H1 (cell line): ENCODE data around the gene S100A14. TPM values are rescaled to one million over a fixed set of nuclear protein-coding genes. Genes with fewer than 3 reads are reported as not detected.
A peak's percentile ranks its signal among the peaks of the same experiment; 100 is the strongest.

Experiments
- CTCF ChIA-PET: fragments of 300-600 bp; sonication (Branson Sonifier 250); formaldehyde crosslinking; loops from one replicate; lab custom pipeline; 2021; ENCODE audit not compliant: partially characterized antibody; lab: Charles Lee
- POLR2A ChIA-PET: fragments of 300-600 bp; sonication (Branson Sonifier 250); formaldehyde crosslinking; loops from one replicate; lab custom pipeline; 2021; ENCODE audit warnings: inconsistent platforms; ENCODE audit not compliant: partially characterized antibody; lab: Charles Lee
- DNase-seq, 2 experiments: peaks; one replicate each; pipeline versions ENCODE4 v3.0.0 to v3.0.0-alpha.2; 2010 to 2022; ENCODE audit warnings: low spot score in 2 of 2, low read depth in 1 of 2, mixed read lengths in 1 of 2
- FAIRE-seq: peaks from 2 replicates; lab custom pipeline; 2011; peaks lifted over from hg19 to GRCh38; lab: Jason Lieb, UNC
- H2AFZ ChIP-seq: 2 replicates; pipeline ENCODE4 v1.8.1; 2012; ENCODE audit warnings: low read length, inconsistent platforms
- H2AK5ac ChIP-seq: 2 replicates; pipeline ENCODE4 v1.6.1; 2013; ENCODE audit warnings: low read depth, low read length
- H2BK120ac ChIP-seq: replicated peaks from 2 replicates; pipeline ENCODE3; 2013; ENCODE audit warnings: low read depth, low read length, inconsistent platforms
- H2BK12ac ChIP-seq: 2 replicates; pipeline ENCODE4 v1.6.1; 2013; ENCODE audit warnings: low read depth, low read length
- H2BK15ac ChIP-seq: 2 replicates; pipeline ENCODE4 v1.6.1; 2013; ENCODE audit warnings: low read length
- H2BK20ac ChIP-seq: 2 replicates; pipeline ENCODE4 v1.6.1; 2013; ENCODE audit warnings: low read length
- H2BK5ac ChIP-seq: 2 replicates; pipeline ENCODE4 v1.6.1; 2013; ENCODE audit warnings: low read depth, low read length
- H3K14ac ChIP-seq: 2 replicates; pipeline ENCODE4 v1.6.1; 2013; ENCODE audit warnings: inconsistent platforms; ENCODE audit not compliant: insufficient read length
- H3K18ac ChIP-seq: 2 replicates; pipeline ENCODE4 v1.6.1; 2013; ENCODE audit warnings: low read length; ENCODE audit errors: extremely low read depth
- H3K23ac ChIP-seq: 2 replicates; pipeline ENCODE4 v1.6.1; 2013; ENCODE audit warnings: inconsistent platforms; ENCODE audit not compliant: insufficient read length
- H3K23me2 ChIP-seq: 2 replicates; pipeline ENCODE4 v1.6.1; 2013; ENCODE audit warnings: low read depth, low read length
- H3K27ac ChIP-seq: 2 replicates; pipeline ENCODE4 v1.6.1; 2011; ENCODE audit warnings: low read depth, low read length, inconsistent platforms
- H3K27me3 ChIP-seq, 4 experiments: replicated peaks in 1 of 4; 1 replicate in 1 of 4; 2 replicates in 3 of 4; pipeline versions ENCODE4 v1.6.1 to v1.8.1; 2011 to 2013; ENCODE audit warnings: low read length in 3 of 4, mild to moderate bottlenecking in 3 of 4, inconsistent platforms in 2 of 4, mixed read lengths in 2 of 4, moderate library complexity in 1 of 4; ENCODE audit not compliant: control insufficient read depth in 3 of 4, insufficient read depth in 3 of 4; ENCODE audit errors: extremely low read depth in 1 of 4
- H3K36me3 ChIP-seq, 4 experiments: 2 replicates each; pipeline versions ENCODE4 v1.6.1 to v1.8.1; 2011 to 2013; ENCODE audit warnings: mild to moderate bottlenecking in 4 of 4, low read length in 3 of 4, moderate library complexity in 2 of 4, control low read depth in 1 of 4, inconsistent platforms in 1 of 4; ENCODE audit not compliant: insufficient read depth in 4 of 4, control insufficient read depth in 2 of 4
- H3K4ac ChIP-seq: replicated peaks from 2 replicates; pipeline ENCODE3; 2013; ENCODE audit warnings: low read length, low read depth, mixed read lengths, inconsistent platforms; ENCODE audit not compliant: insufficient read length
- H3K4me1 ChIP-seq, 4 experiments: replicated peaks in 1 of 4; 1 replicate in 1 of 4; 2 replicates in 3 of 4; pipeline versions ENCODE4 v1.6.1 to v1.8.1; 2011 to 2013; ENCODE audit warnings: low read length in 3 of 4, inconsistent platforms in 2 of 4, mixed read lengths in 1 of 4; ENCODE audit not compliant: insufficient read depth in 4 of 4, control insufficient read depth in 3 of 4
- H3K4me2 ChIP-seq, 2 experiments: 2 replicates each; pipeline versions ENCODE4 v1.6.1 to v1.8.1; 2011 to 2013; ENCODE audit warnings: low read depth in 2 of 2, low read length in 2 of 2, control low read depth in 1 of 2, inconsistent platforms in 1 of 2, mild to moderate bottlenecking in 1 of 2; ENCODE audit not compliant: insufficient read depth in 1 of 2
- H3K4me3 ChIP-seq, 4 experiments: fragments of 200-600, 300-600 bp in 1 of 4; sonication (generic), shearing (Covaris generic), sonication (Bioruptor Twin) in 1 of 4; 2 replicates each; pipeline versions ENCODE4 v1.5.1 to v1.8.1; 2011 to 2016; ENCODE audit warnings: low read length in 4 of 4, low read depth in 3 of 4, control low read depth in 2 of 4, inconsistent platforms in 2 of 4, mild to moderate bottlenecking in 2 of 4, mixed read lengths in 1 of 4, moderate library complexity in 1 of 4; ENCODE audit not compliant: insufficient read depth in 2 of 4; ENCODE audit errors: extremely low read depth in 1 of 4
- H3K56ac ChIP-seq: replicated peaks from 2 replicates; pipeline ENCODE3; 2013; ENCODE audit warnings: low read depth, mild to moderate bottlenecking, mixed read lengths, low read length, inconsistent platforms; ENCODE audit not compliant: insufficient read length
- H3K79me1 ChIP-seq: 2 replicates; pipeline ENCODE4 v1.6.1; 2013; ENCODE audit warnings: low read depth, low read length, control low read depth
- H3K79me2 ChIP-seq, 2 experiments: 2 replicates each; pipeline versions ENCODE4 v1.6.1 to v1.8.1; 2012 to 2013; ENCODE audit warnings: low read length in 2 of 2, mild to moderate bottlenecking in 2 of 2, inconsistent platforms in 1 of 2; ENCODE audit not compliant: insufficient read depth in 2 of 2, control insufficient read depth in 1 of 2
- H3K9ac ChIP-seq, 4 experiments: replicated peaks in 1 of 4; 1 replicate in 1 of 4; 2 replicates in 3 of 4; pipeline versions ENCODE4 v1.6.1 to v1.8.1; 2011 to 2013; ENCODE audit warnings: low read depth in 3 of 4, low read length in 3 of 4, control low read depth in 2 of 4, mild to moderate bottlenecking in 2 of 4, moderate library complexity in 2 of 4, inconsistent platforms in 1 of 4; ENCODE audit errors: extremely low read depth in 1 of 4
- H3K9me3 ChIP-seq, 2 experiments: 2 replicates each; pipeline versions ENCODE4 v1.6.1 to v1.8.1; 2012 to 2013; ENCODE audit warnings: mild to moderate bottlenecking in 2 of 2, moderate library complexity in 2 of 2, control low read depth in 1 of 2, inconsistent platforms in 1 of 2, low read depth in 1 of 2, low read length in 1 of 2, mixed read lengths in 1 of 2; ENCODE audit not compliant: insufficient read depth in 2 of 2
- H4K20me1 ChIP-seq, 2 experiments: replicated peaks in 1 of 2; 2 replicates each; pipeline versions ENCODE3 to v1.8.1; 2011 to 2013; ENCODE audit warnings: inconsistent platforms in 2 of 2, low read length in 2 of 2, mild to moderate bottlenecking in 1 of 2; ENCODE audit not compliant: insufficient read depth in 2 of 2, control insufficient read depth in 1 of 2
- H4K5ac ChIP-seq: 2 replicates; pipeline ENCODE4 v1.6.1; 2013; ENCODE audit warnings: low read length, low read depth, mixed read lengths, inconsistent platforms; ENCODE audit not compliant: insufficient read length
- H4K8ac ChIP-seq: 2 replicates; pipeline ENCODE4 v1.8.0; 2013; ENCODE audit warnings: mild to moderate bottlenecking, moderate library complexity, low read length, inconsistent platforms; ENCODE audit not compliant: insufficient read depth; ENCODE audit errors: extremely low read depth
- H4K91ac ChIP-seq: replicated peaks from 2 replicates; pipeline ENCODE3; 2013; ENCODE audit warnings: low read length, mixed read lengths, inconsistent platforms; ENCODE audit not compliant: insufficient read length
- ATF2 ChIP-seq: IDR thresholded peaks from 2 replicates; pipeline ENCODE4 v1.6.1; 2012; ENCODE audit warnings: low read length, inconsistent platforms
- BACH1 ChIP-seq: IDR thresholded peaks from 2 replicates; pipeline ENCODE4 v1.6.1; 2012; ENCODE audit warnings: low read length, improper control_type of control experiment
- CEBPB ChIP-seq: IDR thresholded peaks from 2 replicates; pipeline ENCODE4 v1.6.1; 2012; ENCODE audit warnings: low read depth, low read length
- CTBP2 ChIP-seq: IDR thresholded peaks from 2 replicates; pipeline ENCODE4 v1.7.0; 2011; ENCODE audit warnings: borderline replicate concordance, mild to moderate bottlenecking, moderate library complexity, mixed read lengths, low read length; ENCODE audit not compliant: insufficient read depth, insufficient read length
- JUND ChIP-seq: IDR thresholded peaks from 2 replicates; pipeline ENCODE4 v1.6.1; 2011; ENCODE audit warnings: mild to moderate bottlenecking, improper control_type of control experiment, low read length
- KDM1A ChIP-seq: fragments of 200-600, 300-600 bp; sonication (generic); IDR thresholded peaks from 2 replicates; pipeline ENCODE4 v1.7.1; 2016; ENCODE audit warnings: mild to moderate bottlenecking, low read length, borderline replicate concordance
- KDM5A ChIP-seq: fragments of 200-600 bp; IDR thresholded peaks from 2 replicates; pipeline ENCODE4 v1.7.1; 2012; ENCODE audit warnings: mild to moderate bottlenecking, low read length, inconsistent platforms, mixed read lengths
- SP4 ChIP-seq: IDR thresholded peaks from 2 replicates; pipeline ENCODE4 v1.6.1; 2012; ENCODE audit warnings: low read length, inconsistent platforms
- TCF12 ChIP-seq: IDR thresholded peaks from 2 replicates; pipeline ENCODE4 v1.6.1; 2011; ENCODE audit warnings: low read depth, mild to moderate bottlenecking, low read length
- YY1 ChIP-seq: IDR thresholded peaks from 2 replicates; pipeline ENCODE4 v1.6.1; 2011; ENCODE audit warnings: low read depth, mild to moderate bottlenecking, low read length
- ZNF274 ChIP-seq: IDR thresholded peaks from 2 replicates; pipeline ENCODE4 v1.7.0; 2012; ENCODE audit warnings: low read length, borderline replicate concordance; ENCODE audit errors: extremely low read depth
- WGBS, 2 experiments: shearing (Covaris generic) in 1 of 2; methylation state at CpG; one replicate each; pipeline versions ENCODE4 v1.1.6 to v1.1.7; 2013 to 2015; ENCODE audit warnings: low lambda C conversion rate in 2 of 2, mixed read lengths in 2 of 2, inconsistent platforms in 1 of 2, low coverage in 1 of 2, missing lambda C conversion rate in 1 of 2; ENCODE audit not compliant: insufficient replicate concordance in 2 of 2, insufficient coverage in 1 of 2, insufficient read length in 1 of 2; ENCODE audit errors: extremely low coverage in 1 of 2, missing lambda C conversion rate in 1 of 2; 5-methylcytosine and 5-hydroxymethylcytosine counted together
- polyA plus RNA-seq, 7 experiments: library from polyadenylated mRNA; depleted of rRNA in 3 of 7; stranded (reverse) in 5 of 7; unstranded in 2 of 7; fragments of >200 nt in 5 of 7; fragments of 200-250 nt in 2 of 7; gene quantifications; 1 replicate in 5 of 7; 2 replicates in 1 of 7; 4 replicates in 1 of 7; pipeline versions ENCODE4 v1.2.1 to v1.2.3, GENCODE V29; 2011 to 2013; ENCODE audit warnings: missing spikeins in 2 of 7, mixed read lengths in 2 of 7
- total RNA-seq: library from RNA; stranded (reverse); fragmentation: NEBNext Ultra II Directional; extraction: Animal tissue kit (Norgen Biotek cat#: 25700); gene quantifications from 2 replicates; pipeline ENCODE4 v1.2.1, GENCODE V29; 2021

The S100A14 gene
- total and polyA plus RNA-seq, 2 of the 8 experiments (the other 6 are each of a cell fraction or from before 2014, with no cell fraction given) = 1.4 to 5.3 TPM

GRCh38 chr1:153628638-153629342 is 12.7 kb upstream of the S100A14 start:
- H3K14ac ChIP-seq = no peak overlapping the region
- no peak overlapping the region for H3K27ac ChIP-seq
- no peak overlapping the region for H3K23ac ChIP-seq
- peak overlapping the region; percentile 45; the same call in 1 of the 2 replicates for H4K8ac ChIP-seq
- peaks cover 0 to 4% (median 1%) of the 10 kb centered on the region in 4 experiments; a peak in 3 of 8 replicates for H3K36me3 ChIP-seq
- no peak overlapping the region for H3K56ac ChIP-seq
- H2AK5ac ChIP-seq = no peak overlapping the region; the same call in 1 of the 2 replicates
- H3K23me2 ChIP-seq = peaks cover 7% of the 10 kb centered on the region
- no peak for DNase-seq
- ChIA-PET POLR2A (interaction anchor here (0.9 to 15.6 kb wide), 8 partner anchors 11 to 362 kb away, joined by 3 to 261 read pairs (median 11); partner anchors contain the start of genes RPS27, S100A14, S100A16 and S100A6), CTCF (interaction anchor here (0.5 to 10.2 kb wide), 32 partner anchors 10 to 358 kb away, joined by 3 to 115 read pairs (median 8); partner anchors contain the start of genes S100A14, S100A16, S100A4 and S100A6)
- no peaks in the 10 kb centered on the region for H3K9me3 ChIP-seq
- no peak overlapping the region for H2AFZ ChIP-seq
- H3K79me1 ChIP-seq = no peaks in the 10 kb centered on the region
- H4K91ac ChIP-seq = peak overlapping the region; percentile 59
- no peak overlapping the region for H3K4me2 ChIP-seq
- H3K27me3 ChIP-seq = no peaks in the 10 kb centered on the region
- H2BK120ac ChIP-seq = no peak overlapping the region
- peak overlapping the region; percentile 77; the same call in 1 of the 2 replicates for H2BK12ac ChIP-seq
- no peak overlapping the region for H3K9ac ChIP-seq
- peak overlapping the region; percentile 25 for H4K5ac ChIP-seq
- peak overlapping the region; percentile 48; the same call in 1 of the 2 replicates for H3K18ac ChIP-seq
- WGBS, 2 experiments = 80% methylated on average over 5 of the region's 6 CpGs; no CpG with 5 or more reads in 1 of the 2 experiments
- no peak overlapping the region for H3K4ac ChIP-seq
- H2BK20ac ChIP-seq = peak overlapping the region; percentile 72; the same call in 1 of the 2 replicates
- H4K20me1 ChIP-seq = no peaks in the 10 kb centered on the region
- FAIRE-seq = no peak
- no peaks in the 10 kb centered on the region for H3K79me2 ChIP-seq
- peak overlapping the region; percentile 52; the same call in 1 of the 2 replicates for H2BK5ac ChIP-seq
- H2BK15ac ChIP-seq = peak overlapping the region; percentile 98; the same call in 1 of the 2 replicates
- H3K4me1 ChIP-seq = peaks cover 0 to 16% (median 11%) of the 10 kb centered on the region in 4 experiments; a peak in 6 of 7 replicates
- no peak overlapping the region for H3K4me3 ChIP-seq
- TF ChIP-seq CEBPB (no peak), KDM5A (no peak), ATF2 (no peak), YY1 (no peak), CTBP2 (no peak), JUND (no peak), KDM1A (no peak), SP4 (no peak), ZNF274 (no peak), TCF12 (no peak), BACH1 (no peak)
